DOHH2 (cell line): ENCODE data around the gene TACR1.

Experiments used
- H3F3A ChIP-seq: fragments of 200-600 bp; sonication (generic), shearing (Covaris generic); 2 replicates; pipeline ENCODE4 v1.6.0; 2016; ENCODE audit warnings: antibody characterized with exemption, mild to moderate bottlenecking; ENCODE audit not compliant: control insufficient read depth, insufficient read depth
- H3K27ac ChIP-seq: fragments of 200-600 bp; sonication (generic); 2 replicates; pipeline ENCODE4 v1.5.1; 2014; ENCODE audit warnings: low read depth, mild to moderate bottlenecking, low read length, moderate library complexity
- H3K27me3 ChIP-seq: fragments of 200-600 bp; sonication (generic); 2 replicates; pipeline ENCODE4 v1.6.1; 2014; ENCODE audit warnings: mild to moderate bottlenecking, low read length, mixed read lengths; ENCODE audit not compliant: control insufficient read depth
- H3K36me3 ChIP-seq: fragments of 200-600 bp; sonication (generic); 2 replicates; pipeline ENCODE4 v1.6.1; 2014; ENCODE audit warnings: mild to moderate bottlenecking, low read length, moderate library complexity, mixed read lengths; ENCODE audit not compliant: control insufficient read depth
- H3K4me1 ChIP-seq: fragments of 200-600 bp; sonication (generic); 2 replicates; pipeline ENCODE4 v1.6.1; 2014; ENCODE audit warnings: mild to moderate bottlenecking, low read length, mixed read lengths; ENCODE audit not compliant: control insufficient read depth
- H3K4me2 ChIP-seq: fragments of 200-600 bp; sonication (generic); 2 replicates; pipeline ENCODE4 v1.6.0; 2014; ENCODE audit warnings: mild to moderate bottlenecking, low read length, moderate library complexity
- H3K4me3 ChIP-seq: fragments of 200-600 bp; sonication (generic); 2 replicates; pipeline ENCODE4 v1.5.1; 2014; ENCODE audit warnings: mild to moderate bottlenecking, low read length, mixed read lengths
- H3K79me2 ChIP-seq: fragments of 200-600 bp; sonication (generic); 2 replicates; pipeline ENCODE4 v1.6.1; 2014; ENCODE audit warnings: mild to moderate bottlenecking, low read length, mixed read lengths; ENCODE audit not compliant: control insufficient read depth
- H3K9me2 ChIP-seq: fragments of 200-600 bp; sonication (generic); replicated peaks from 2 replicates; pipeline ENCODE4 v1.6.1; 2014; ENCODE audit warnings: mild to moderate bottlenecking, low read length, mixed read lengths; ENCODE audit not compliant: control insufficient read depth
- H3K9me3 ChIP-seq: fragments of 200-600 bp; sonication (generic); 2 replicates; pipeline ENCODE4 v1.6.1; 2014; ENCODE audit warnings: antibody characterized with exemption, low read length, mixed read lengths; ENCODE audit not compliant: control insufficient read depth, insufficient read depth
- H4K20me1 ChIP-seq: fragments of 200-600 bp; sonication (generic); 2 replicates; pipeline ENCODE4 v1.6.0; 2014; ENCODE audit warnings: low read depth, mild to moderate bottlenecking, antibody characterized with exemption, low read length, moderate library complexity; ENCODE audit not compliant: control insufficient read depth, insufficient read depth
- CTCF ChIP-seq: fragments of 200-600 bp; sonication (generic); IDR thresholded peaks from one replicate; pipeline ENCODE4 v1.5.1; 2014; ENCODE audit warnings: antibody characterized with exemption, mild to moderate bottlenecking, low read depth, low read length; ENCODE audit not compliant: poor library complexity, severe bottlenecking
- EZH2phosphoT487 ChIP-seq: fragments of 200-600 bp; sonication (generic); IDR thresholded peaks from 2 replicates; pipeline ENCODE4 v1.6.1; 2017; ENCODE audit warnings: borderline replicate concordance, mild to moderate bottlenecking, antibody characterized with exemption, low read length, moderate library complexity, mixed read lengths

The TACR1 gene

GRCh38 chr2:75025633-75026380, 173.5 kb downstream of the TACR1 start:
- Histone ChIP-seq H4K20me1 (no peaks in the 10 kb centered on the region), H3K9me2 (no peaks in the 10 kb centered on the region)

GRCh38 chr2:75025216-75025615, 174.1 kb downstream of the TACR1 start:
- Histone ChIP-seq H3K27ac (no peak overlapping the region), H3K9me2 (no peaks in the 10 kb centered on the region), H3F3A (no peaks in the 10 kb centered on the region), H3K79me2 (no peaks in the 10 kb centered on the region), H3K9me3 (no peaks in the 10 kb centered on the region), H3K36me3 (no peaks in the 10 kb centered on the region), H3K4me3 (no peak overlapping the region), H3K4me1 (no peaks in the 10 kb centered on the region), H3K4me2 (no peak overlapping the region), H3K27me3 (no peaks in the 10 kb centered on the region), H4K20me1 (no peaks in the 10 kb centered on the region)
- TF ChIP-seq EZH2phosphoT487 (no peak), CTCF (no peak)

More at GRCh38 chr2:75025633-75026380, 173.5 kb downstream of the TACR1 start:
- Histone ChIP-seq H3K36me3 (no peaks in the 10 kb centered on the region), H3K27me3 (no peaks in the 10 kb centered on the region), H3K4me1 (no peaks in the 10 kb centered on the region), H3K79me2 (no peaks in the 10 kb centered on the region), H3K4me2 (no peak overlapping the region), H3K4me3 (no peak overlapping the region), H3K27ac (no peak overlapping the region), H3K9me3 (no peaks in the 10 kb centered on the region), H3F3A (no peaks in the 10 kb centered on the region)
- no peak for TF ChIP-seq CTCF
- TF ChIP-seq EZH2phosphoT487 = no peak

DNA sequence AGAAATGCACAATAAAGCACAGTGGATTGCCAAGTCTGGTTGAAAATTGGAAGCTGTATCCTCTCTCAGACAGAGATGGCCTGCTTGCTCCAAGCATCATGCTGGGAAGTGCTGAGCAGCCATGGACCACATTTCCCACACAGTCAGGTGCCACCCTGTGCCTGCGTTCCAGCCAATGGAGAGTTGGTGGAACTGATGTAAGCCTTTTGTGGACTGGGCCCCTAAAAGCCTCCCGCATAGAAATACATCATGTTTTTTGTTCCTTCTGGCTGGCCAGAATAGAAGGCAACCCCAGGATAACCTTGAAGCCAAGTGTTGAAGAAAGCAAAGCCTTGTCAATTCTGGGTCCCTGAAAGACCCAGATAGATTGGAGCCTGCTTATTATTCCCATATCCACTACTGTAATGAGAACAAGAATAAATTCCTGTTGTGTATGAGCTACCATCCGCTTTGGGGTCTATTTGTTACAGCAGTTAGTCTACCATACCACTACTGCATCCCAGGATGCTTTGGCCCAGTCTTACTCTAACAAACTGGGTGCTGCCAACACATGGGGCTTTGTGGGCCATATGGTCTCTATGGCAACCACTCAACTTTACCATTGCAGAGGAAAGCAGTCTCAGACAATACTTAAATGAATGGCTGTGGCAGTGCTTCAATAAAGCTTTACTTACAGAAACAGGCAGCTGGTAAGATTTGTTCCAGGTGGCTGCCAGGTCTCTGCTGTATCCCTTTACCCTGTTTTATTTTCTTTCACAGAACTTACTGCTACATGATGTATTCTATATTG, 175.5 kb downstream of the TACR1 start:
- no peaks in the 10 kb centered on the region for H3K36me3 ChIP-seq
- no peaks in the 10 kb centered on the region for H3K9me2 ChIP-seq
- no peaks in the 10 kb centered on the region for H4K20me1 ChIP-seq
- H3K4me1 ChIP-seq = no peaks in the 10 kb centered on the region
- H3K4me2 ChIP-seq = no peak overlapping the region
- H3K27me3 ChIP-seq = no peaks in the 10 kb centered on the region
- H3K27ac ChIP-seq = no peak overlapping the region
- no peaks in the 10 kb centered on the region for H3K79me2 ChIP-seq
- H3F3A ChIP-seq = no peaks in the 10 kb centered on the region
- H3K4me3 ChIP-seq = no peak overlapping the region
- no peaks in the 10 kb centered on the region for H3K9me3 ChIP-seq
- no peak for TF ChIP-seq EZH2phosphoT487
- no peak for TF ChIP-seq CTCF
